Left ventricle myocardium inferior (tissue), 1 donor: ENCODE measurements around the gene CREG2. TPM values are rescaled to one million over a fixed set of nuclear protein-coding genes. Genes with fewer than 3 reads are reported as not detected.
A peak's percentile ranks its signal among the peaks of the same experiment; 100 is the strongest.

ENCODE experiments used
- DNase-seq: peaks from one replicate; pipeline ENCODE4 v3.0.0-alpha.2; 2020
- H3K27ac ChIP-seq: fragments of 200-600 bp; replicated peaks from 2 replicates; pipeline ENCODE4 v1.8.0; 2021
- H3K27me3 ChIP-seq: fragments of 200-600 bp; 2 replicates; pipeline ENCODE4 v1.8.0; 2021; ENCODE audit warnings: low read depth
- H3K36me3 ChIP-seq: fragments of 200-600 bp; 2 replicates; pipeline ENCODE4 v1.8.0; 2021
- H3K4me1 ChIP-seq: fragments of 200-600 bp; 2 replicates; pipeline ENCODE4 v1.8.0; 2021
- H3K4me3 ChIP-seq: fragments of 200-600 bp; 2 replicates; pipeline ENCODE4 v1.8.0; 2021; ENCODE audit warnings: mild to moderate bottlenecking, moderate library complexity
- H3K9me3 ChIP-seq: fragments of 200-600 bp; replicated peaks from 2 replicates; pipeline ENCODE4 v1.8.0; 2021
- CTCF ChIP-seq: fragments of 200-600 bp; IDR thresholded peaks from 2 replicates; pipeline ENCODE4 v1.8.0; 2021; ENCODE audit warnings: antibody characterized with exemption, mild to moderate bottlenecking, borderline replicate concordance
- intact Hi-C: fragments of 100-400 bp; cut with micrococcal nuclease; formaldehyde crosslinking; loops from one replicate; pipeline ENCODE4 v1.11.0; 2022
- total RNA-seq: library from RNA; stranded (reverse); fragmentation: NEBNext Ultra II Directional; extraction: Animal tissue kit (Norgen Biotek cat#: 25700); gene quantifications from one replicate; pipeline ENCODE4 v1.2.1, GENCODE V29; 2021
- donor health status: DM: no; HTN: yes; CAD: no; lungs with severe emphysema.

Gene CREG2
- total RNA-seq, 1 donor from 2014 or later = not detected

GRCh38 chr2:101383016-101383541 is 4.2 kb downstream of the CREG2 start:
- Histone ChIP-seq H3K9me3 (no peaks in the 10 kb centered on the region), H3K36me3 (no peaks in the 10 kb centered on the region), H3K4me3 (no peak overlapping the region), H3K27ac (no peak overlapping the region), H3K27me3 (peaks cover 43% of the 10 kb centered on the region), H3K4me1 (peaks cover 25% of the 10 kb centered on the region)
- no peak for TF ChIP-seq CTCF
- no peak for DNase-seq
- intact Hi-C loops = no loop called here

- intact Hi-C loops = no loop called here
- no peak for TF ChIP-seq CTCF
- Histone ChIP-seq H3K36me3 (no peaks in the 10 kb centered on the region), H3K4me1 (peaks cover 21% of the 10 kb centered on the region), H3K4me3 (no peak overlapping the region), H3K27ac (no peak overlapping the region), H3K9me3 (no peaks in the 10 kb centered on the region), H3K27me3 (peaks cover 36% of the 10 kb centered on the region)
- DNase-seq = no peak
These were observed 4.9 kb downstream of the CREG2 start for GRCh38 chr2:101382442-101382841.

GRCh38 chr2:101380376-101380775 is 6.9 kb downstream of the CREG2 start:
- Histone ChIP-seq H3K36me3 (no peaks in the 10 kb centered on the region), H3K4me1 (peaks cover 16% of the 10 kb centered on the region), H3K27ac (no peak overlapping the region), H3K9me3 (no peaks in the 10 kb centered on the region), H3K4me3 (no peak overlapping the region), H3K27me3 (peaks cover 18% of the 10 kb centered on the region)
- no peak for TF ChIP-seq CTCF
- intact Hi-C loops = no loop called here
- peak; percentile 53 for DNase-seq

GRCh38 chr2:101379091-101379490 is 8.2 kb downstream of the CREG2 start:
- no peak for TF ChIP-seq CTCF
- Histone ChIP-seq H3K4me3 (no peak overlapping the region), H3K36me3 (no peaks in the 10 kb centered on the region), H3K27ac (no peak overlapping the region), H3K9me3 (no peaks in the 10 kb centered on the region), H3K27me3 (peaks cover 6% of the 10 kb centered on the region), H3K4me1 (peaks cover 19% of the 10 kb centered on the region)
- intact Hi-C loops = no loop called here
- no peak for DNase-seq

- Histone ChIP-seq H3K27ac (no peak overlapping the region), H3K4me1 (peaks cover 19% of the 10 kb centered on the region), H3K27me3 (no peaks in the 10 kb centered on the region), H3K9me3 (peaks cover 9% of the 10 kb centered on the region), H3K4me3 (no peak overlapping the region), H3K36me3 (no peaks in the 10 kb centered on the region)
- DNase-seq = no peak
- TF ChIP-seq CTCF = no peak
- intact Hi-C loops = no loop called here
These were observed 11.7 kb downstream of the CREG2 start for GRCh38 chr2:101375653-101376052.
